ENCODE measurements around the gene YKT6. TPM values are rescaled to one million over a fixed set of nuclear protein-coding genes. Genes with fewer than 3 reads are reported as not detected.

YKT6 gene
- total RNA-seq, 4 donors from 2014 or later, result 12.4 to 85.3 (median 49.4) TPM

DNA sequence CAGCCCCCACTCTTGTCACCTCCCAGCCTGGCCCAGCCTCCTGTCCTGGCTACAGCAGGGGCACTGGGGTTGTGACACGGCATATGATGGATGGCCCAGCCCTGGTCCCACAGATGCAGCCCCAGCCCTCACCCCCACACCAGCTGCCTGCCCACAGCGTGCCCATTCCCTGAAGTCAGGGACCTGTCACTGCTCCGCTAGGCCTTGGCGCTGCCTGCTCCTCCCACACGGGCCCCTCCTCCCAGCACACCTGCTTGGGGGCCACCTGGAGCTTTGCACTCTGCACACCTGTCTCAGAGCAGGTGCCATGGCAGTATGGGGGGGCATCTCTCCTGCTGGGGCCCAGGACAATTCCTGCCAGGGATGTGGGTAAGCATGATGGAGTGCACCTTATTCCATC is 15.0 kb upstream of the YKT6 start:
- Histone ChIP-seq H3K36me3 (no peaks in the 10 kb centered on the region), H3K4me1 (no peaks in the 10 kb centered on the region), H3K9me3 (peaks cover 0 to 3% of the 10 kb centered on the region in 2 donors), H3K27ac (no peak overlapping the region), H3K4me3 (no peak overlapping the region), H3K27me3 (no peaks in the 10 kb centered on the region)
- no peak for DNase-seq
- intact Hi-C loops (cut with DNase I; ENCODE audit: low total_unique reads), result no loop called here
- TF ChIP-seq, protein P1, sequence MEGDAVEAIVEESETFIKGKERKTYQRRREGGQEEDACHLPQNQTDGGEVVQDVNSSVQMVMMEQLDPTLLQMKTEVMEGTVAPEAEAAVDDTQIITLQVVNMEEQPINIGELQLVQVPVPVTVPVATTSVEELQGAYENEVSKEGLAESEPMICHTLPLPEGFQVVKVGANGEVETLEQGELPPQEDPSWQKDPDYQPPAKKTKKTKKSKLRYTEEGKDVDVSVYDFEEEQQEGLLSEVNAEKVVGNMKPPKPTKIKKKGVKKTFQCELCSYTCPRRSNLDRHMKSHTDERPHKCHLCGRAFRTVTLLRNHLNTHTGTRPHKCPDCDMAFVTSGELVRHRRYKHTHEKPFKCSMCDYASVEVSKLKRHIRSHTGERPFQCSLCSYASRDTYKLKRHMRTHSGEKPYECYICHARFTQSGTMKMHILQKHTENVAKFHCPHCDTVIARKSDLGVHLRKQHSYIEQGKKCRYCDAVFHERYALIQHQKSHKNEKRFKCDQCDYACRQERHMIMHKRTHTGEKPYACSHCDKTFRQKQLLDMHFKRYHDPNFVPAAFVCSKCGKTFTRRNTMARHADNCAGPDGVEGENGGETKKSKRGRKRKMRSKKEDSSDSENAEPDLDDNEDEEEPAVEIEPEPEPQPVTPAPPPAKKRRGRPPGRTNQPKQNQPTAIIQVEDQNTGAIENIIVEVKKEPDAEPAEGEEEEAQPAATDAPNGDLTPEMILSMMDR (IDR thresholded peaks at IDR 0.05), result no peak
- TF ChIP-seq POLR2A (IDR thresholded peaks at IDR 0.05), result no peak

DNA sequence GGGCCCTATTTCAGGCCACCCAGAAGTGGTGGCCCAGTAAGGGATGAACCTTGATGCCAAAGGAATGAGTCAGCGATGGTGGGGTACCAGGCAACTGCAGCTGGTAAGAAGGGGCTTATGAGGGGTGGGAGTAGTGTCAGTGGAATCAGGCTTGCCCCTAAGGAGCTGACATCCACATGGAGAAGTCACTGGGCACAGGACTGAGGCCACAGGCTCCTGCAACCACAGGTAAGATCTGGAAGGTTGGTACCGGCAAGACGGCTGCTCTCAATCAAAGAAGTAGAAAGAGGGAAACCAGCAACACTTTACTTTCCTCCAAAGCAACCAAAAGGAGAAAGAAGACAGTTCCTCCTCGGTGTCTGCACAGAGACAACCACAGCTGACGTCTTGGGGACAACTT is 14.0 kb upstream of the YKT6 start:
- Histone ChIP-seq H3K27ac (no peak overlapping the region), H3K9me3 (peaks cover 0 to 3% of the 10 kb centered on the region in 2 donors), H3K4me3 (no peak overlapping the region), H3K36me3 (no peaks in the 10 kb centered on the region), H3K4me1 (no peaks in the 10 kb centered on the region), H3K27me3 (no peaks in the 10 kb centered on the region)
- DNase-seq, result no peak
- intact Hi-C loops (cut with DNase I; ENCODE audit: low total_unique reads), result no loop called here
- no peak for TF ChIP-seq POLR2A (IDR thresholded peaks at IDR 0.05)
- TF ChIP-seq, protein P1 (IDR thresholded peaks at IDR 0.05), result no peak

DNA sequence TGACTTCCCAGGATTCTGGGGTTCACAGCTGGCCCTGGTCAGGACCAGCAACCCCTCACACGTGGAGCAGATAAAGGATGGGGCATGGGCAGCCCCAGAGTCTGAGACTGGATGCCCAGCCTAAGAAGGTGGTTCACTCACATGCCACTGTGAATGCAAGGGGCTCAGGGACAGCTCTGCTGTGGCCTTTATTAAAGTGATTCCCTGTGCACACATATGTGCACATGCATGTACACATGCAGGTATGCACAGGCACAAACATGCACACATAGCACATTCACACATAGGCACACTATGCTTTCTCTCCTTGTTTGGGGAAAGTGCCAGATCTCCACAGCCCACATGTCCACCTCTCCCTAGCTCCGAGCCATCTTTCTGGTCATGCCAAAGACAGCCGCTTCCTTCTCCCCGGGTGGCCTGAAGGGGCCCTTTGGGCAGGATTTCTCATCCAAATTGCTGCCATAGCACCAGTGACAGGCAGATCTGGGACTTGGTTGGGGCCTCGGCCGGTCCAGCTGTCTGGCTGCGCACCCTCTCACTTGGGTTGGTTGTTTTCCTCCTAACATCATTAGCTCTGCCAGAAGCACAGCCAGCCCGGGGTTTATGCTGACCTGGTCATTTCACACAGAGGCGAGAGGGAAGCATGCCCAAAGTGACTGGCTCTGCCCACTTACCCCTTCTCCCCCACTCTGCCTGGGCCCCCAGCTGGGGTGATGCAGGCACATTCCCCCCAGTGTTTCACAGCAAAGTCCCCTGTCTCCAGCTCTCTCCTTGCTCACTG is 13.0 kb upstream of the YKT6 start:
- H3K27ac ChIP-seq, result no peak overlapping the region
- H3K27me3 ChIP-seq, result no peaks in the 10 kb centered on the region
- H3K4me1 ChIP-seq, result no peaks in the 10 kb centered on the region
- no peak for DNase-seq
- intact Hi-C loops (cut with DNase I; ENCODE audit: low total_unique reads), result no loop called here
- H3K9me3 ChIP-seq, result no peaks in the 10 kb centered on the region
- TF ChIP-seq POLR2A (IDR thresholded peaks at IDR 0.05), result no peak
- TF ChIP-seq, protein P1 (IDR thresholded peaks at IDR 0.05), result no peak
- no peak overlapping the region for H3K4me3 ChIP-seq
- no peaks in the 10 kb centered on the region for H3K36me3 ChIP-seq

DNA sequence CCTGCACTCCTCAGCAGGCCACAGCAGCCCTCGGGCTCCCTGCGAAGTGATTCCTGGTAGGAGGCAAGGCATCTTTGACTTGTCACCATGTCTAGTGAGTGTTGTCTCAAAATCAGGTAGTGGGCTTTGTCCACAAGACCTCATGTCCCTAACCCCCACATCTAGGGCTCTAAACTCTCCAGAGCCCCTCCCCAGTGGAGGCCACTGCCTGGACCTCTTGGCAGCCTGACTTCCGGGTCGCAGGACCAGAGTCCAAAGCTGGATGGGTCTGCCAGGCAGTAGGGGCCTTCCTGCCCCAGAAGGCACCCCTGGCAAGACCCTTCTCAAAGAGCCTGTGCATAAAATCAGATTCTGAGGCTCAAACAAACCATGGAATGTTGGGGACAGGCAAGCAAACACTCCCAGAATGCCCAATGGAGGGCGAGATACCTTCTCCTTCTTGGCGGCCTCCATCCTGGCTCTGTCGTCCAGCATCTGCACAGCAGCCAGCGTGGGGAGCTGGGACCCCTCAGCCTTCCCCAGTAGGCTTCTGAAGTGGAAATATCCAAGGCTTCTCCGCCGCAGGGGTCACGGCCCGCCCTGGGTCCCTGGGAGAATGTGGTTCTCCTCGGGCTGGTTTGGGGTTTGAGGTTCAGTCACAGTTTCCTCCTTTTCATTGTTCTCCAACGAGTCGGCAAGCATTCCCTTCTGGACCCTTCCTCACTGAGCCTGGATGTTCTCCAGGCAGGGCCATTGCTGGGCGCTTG is 12.1 kb upstream of the YKT6 start:
- H3K27me3 ChIP-seq, result no peaks in the 10 kb centered on the region
- no peak overlapping the region for H3K4me3 ChIP-seq
- no peak overlapping the region for H3K27ac ChIP-seq
- no peaks in the 10 kb centered on the region for H3K9me3 ChIP-seq
- intact Hi-C loops (cut with DNase I; ENCODE audit: low total_unique reads), result no loop called here
- no peak for DNase-seq
- no peaks in the 10 kb centered on the region for H3K4me1 ChIP-seq
- no peaks in the 10 kb centered on the region for H3K36me3 ChIP-seq
- no peak for TF ChIP-seq POLR2A (IDR thresholded peaks at IDR 0.05)
- TF ChIP-seq, protein P1 (IDR thresholded peaks at IDR 0.05), result no peak

All from uterus (tissue), 4 donors.